ENCODE measurements around the gene HIP1R. TPM values are rescaled to one million over a fixed set of nuclear protein-coding genes. Genes with fewer than 3 reads are reported as not detected.

HIP1R gene
- total RNA-seq, 1 donor from 2014 or later: 117 TPM

GRCh38 chr12:122837306-122838265 lies 2.3 kb downstream of the HIP1R start:
- Mint-ChIP-seq H3K4me1 (ENCODE audit: unreplicated experiment) (peaks cover 52% of the 10 kb centered on the region), H3K9me3 (ENCODE audit: unreplicated experiment) (no peaks in the 10 kb centered on the region), H3K27ac (ENCODE audit: unreplicated experiment) (no peak overlapping the region), H3K36me3 (ENCODE audit: low read depth, unreplicated experiment) (peaks cover 48% of the 10 kb centered on the region), H3K4me3 (ENCODE audit: unreplicated experiment) (peak overlapping the region; percentile 96), H3K27me3 (ENCODE audit: unreplicated experiment) (peaks cover 28% of the 10 kb centered on the region)
- no peak for DNase-seq (ENCODE audit: low spot score)
- TF ChIP-seq CTCF (IDR thresholded peaks at IDR 0.05; ENCODE audit: unreplicated experiment): no peak

GRCh38 chr12:122838841-122839240 lies 3.6 kb downstream of the HIP1R start:
- Mint-ChIP-seq H3K36me3 (ENCODE audit: low read depth, unreplicated experiment) (peaks cover 44% of the 10 kb centered on the region), H3K4me1 (ENCODE audit: unreplicated experiment) (peaks cover 46% of the 10 kb centered on the region), H3K27me3 (ENCODE audit: unreplicated experiment) (peaks cover 27% of the 10 kb centered on the region), H3K9me3 (ENCODE audit: unreplicated experiment) (no peaks in the 10 kb centered on the region), H3K4me3 (ENCODE audit: unreplicated experiment) (peak overlapping the region; percentile 54), H3K27ac (ENCODE audit: unreplicated experiment) (no peak overlapping the region)
- no peak for TF ChIP-seq CTCF (IDR thresholded peaks at IDR 0.05; ENCODE audit: unreplicated experiment)
- no peak for DNase-seq (ENCODE audit: low spot score)

GRCh38 chr12:122839907-122840554 lies 4.8 kb downstream of the HIP1R start:
- Mint-ChIP-seq H3K9me3 (ENCODE audit: unreplicated experiment) (no peaks in the 10 kb centered on the region), H3K4me3 (ENCODE audit: unreplicated experiment) (no peak overlapping the region), H3K27ac (ENCODE audit: unreplicated experiment) (peak overlapping the region; percentile 72), H3K4me1 (ENCODE audit: unreplicated experiment) (peaks cover 42% of the 10 kb centered on the region), H3K36me3 (ENCODE audit: low read depth, unreplicated experiment) (peaks cover 36% of the 10 kb centered on the region), H3K27me3 (ENCODE audit: unreplicated experiment) (peaks cover 18% of the 10 kb centered on the region)
- DNase-seq (ENCODE audit: low spot score): no peak
- no peak for TF ChIP-seq CTCF (IDR thresholded peaks at IDR 0.05; ENCODE audit: unreplicated experiment)

GRCh38 chr12:122840580-122841513 lies 5.6 kb downstream of the HIP1R start:
- no peak for DNase-seq (ENCODE audit: low spot score)

More at GRCh38 chr12:122840580-122841513, 5.6 kb downstream of the HIP1R start:
- Mint-ChIP-seq H3K4me3 (ENCODE audit: unreplicated experiment) (no peak overlapping the region), H3K4me1 (ENCODE audit: unreplicated experiment) (peaks cover 42% of the 10 kb centered on the region), H3K27me3 (ENCODE audit: unreplicated experiment) (peaks cover 18% of the 10 kb centered on the region), H3K9me3 (ENCODE audit: unreplicated experiment) (no peaks in the 10 kb centered on the region), H3K27ac (ENCODE audit: unreplicated experiment) (peak overlapping the region; percentile 72), H3K36me3 (ENCODE audit: low read depth, unreplicated experiment) (peaks cover 36% of the 10 kb centered on the region)
- no peak for TF ChIP-seq CTCF (IDR thresholded peaks at IDR 0.05; ENCODE audit: unreplicated experiment)
